GM19468 (cell line): Measurements from ENCODE around the gene LRPPRC.
A peak's percentile ranks its signal among the peaks of the same experiment; 100 is the strongest.

ENCODE experiments used
- ATAC-seq: cut with Tn5 transposase; IDR thresholded peaks from one replicate; pipeline ENCODE4 v1.9.1; 2021; ENCODE audit warnings: mild to moderate bottlenecking, moderate library complexity, moderate number of reproducible peaks; ENCODE audit not compliant: unreplicated experiment; ENCODE audit errors: extremely low read depth

The LRPPRC gene

DNA sequence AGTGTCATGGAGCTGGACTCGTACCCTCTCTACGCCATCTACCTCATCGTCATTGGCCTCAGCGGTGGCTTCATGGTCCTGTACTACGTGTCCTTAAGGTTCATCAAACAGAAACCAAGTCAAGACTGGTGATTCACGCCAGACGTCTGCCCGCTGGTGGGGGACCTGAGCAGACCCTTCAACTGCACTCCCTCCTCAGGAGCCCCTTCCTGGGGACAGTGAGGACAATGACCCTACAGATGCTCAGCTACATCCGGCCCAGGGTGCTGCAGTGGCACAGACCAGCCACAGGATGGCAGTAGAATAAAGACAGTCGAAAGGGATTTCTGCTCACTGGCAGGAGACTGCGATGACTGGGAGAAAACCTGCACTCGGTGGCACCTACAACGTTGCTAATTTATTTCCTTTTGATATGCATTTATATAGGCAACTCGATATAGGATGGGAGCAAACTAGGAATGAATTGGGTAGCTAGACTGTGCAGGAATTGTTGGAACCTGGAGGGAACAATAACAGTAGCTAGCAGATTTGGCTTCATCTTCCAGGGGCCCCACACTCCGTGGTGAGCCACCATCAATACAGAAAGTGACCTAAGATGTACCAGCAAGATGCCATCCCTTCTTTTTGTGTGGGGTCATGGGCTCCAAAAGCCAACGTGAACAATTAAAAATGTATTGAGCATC lies 117.9 kb downstream of the LRPPRC start:
- peak; percentile 52 for ATAC-seq

DNA sequence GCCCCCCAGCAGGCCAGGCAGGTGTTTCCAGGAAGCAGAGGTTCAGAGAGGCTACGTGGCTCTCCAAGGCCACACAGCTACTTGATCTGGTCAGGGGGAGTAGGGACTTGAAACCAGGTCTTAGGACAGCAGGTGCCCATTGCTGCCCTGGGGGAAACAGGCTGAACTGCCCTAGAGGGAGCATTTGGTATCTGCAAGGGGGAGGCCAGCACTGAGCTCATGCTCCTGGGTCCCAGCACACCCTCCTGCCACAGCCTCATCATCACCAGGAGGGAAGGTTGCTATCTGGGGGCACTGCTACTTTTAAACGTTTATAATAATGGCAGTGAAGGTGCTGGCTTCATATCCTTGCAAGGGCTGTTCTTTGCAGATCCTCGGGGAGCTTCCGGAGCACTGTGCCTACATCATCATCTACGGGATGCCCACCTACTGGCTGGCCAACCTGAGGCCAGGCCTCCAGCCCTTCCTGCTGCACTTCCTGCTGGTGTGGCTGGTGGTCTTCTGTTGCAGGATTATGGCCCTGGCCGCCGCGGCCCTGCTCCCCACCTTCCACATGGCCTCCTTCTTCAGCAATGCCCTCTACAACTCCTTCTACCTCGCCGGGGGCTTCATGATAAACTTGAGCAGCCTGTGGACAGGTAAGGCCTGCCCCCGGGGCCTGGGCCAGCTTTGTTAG lies 120.9 kb downstream of the LRPPRC start:
- no peak for ATAC-seq

DNA sequence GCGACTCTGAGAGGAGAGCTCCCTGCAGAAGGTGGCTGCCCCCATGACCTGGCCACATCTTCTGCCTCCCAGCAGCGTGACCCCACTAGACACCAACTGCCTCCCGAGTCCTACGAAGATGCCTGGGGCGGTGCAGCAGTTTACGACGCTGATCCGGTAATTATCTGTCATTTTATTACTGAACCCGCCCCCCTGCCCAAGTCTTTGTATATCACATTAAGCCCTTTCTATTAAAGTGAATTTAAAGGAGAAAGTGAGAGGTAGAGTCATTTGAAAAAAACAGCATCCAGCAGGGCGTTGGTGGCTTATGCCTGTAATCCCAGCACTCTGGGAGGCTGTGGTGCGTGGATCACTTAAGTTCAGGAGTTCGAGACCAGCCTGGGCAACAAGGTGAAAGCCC lies 123.6 kb downstream of the LRPPRC start:
- no peak for ATAC-seq

DNA sequence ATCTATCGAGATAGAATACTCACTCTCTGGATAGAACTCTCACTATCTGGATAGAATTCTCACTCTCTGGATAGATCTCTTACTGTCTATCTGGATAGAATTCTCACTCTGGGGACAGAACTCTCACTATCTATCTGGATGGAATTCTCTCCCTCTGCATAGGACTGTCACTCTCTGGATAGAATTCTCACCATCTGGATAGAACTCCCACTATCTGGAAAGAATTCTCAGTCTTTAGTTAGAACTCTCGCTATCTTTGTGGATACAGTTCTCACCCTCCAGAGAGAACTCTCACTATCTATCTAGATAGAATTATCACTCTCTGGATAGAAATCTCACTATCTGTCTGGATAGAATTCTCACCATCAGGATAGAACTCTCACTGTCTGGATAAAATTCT lies 140.5 kb downstream of the LRPPRC start:
- ATAC-seq: no peak

DNA sequence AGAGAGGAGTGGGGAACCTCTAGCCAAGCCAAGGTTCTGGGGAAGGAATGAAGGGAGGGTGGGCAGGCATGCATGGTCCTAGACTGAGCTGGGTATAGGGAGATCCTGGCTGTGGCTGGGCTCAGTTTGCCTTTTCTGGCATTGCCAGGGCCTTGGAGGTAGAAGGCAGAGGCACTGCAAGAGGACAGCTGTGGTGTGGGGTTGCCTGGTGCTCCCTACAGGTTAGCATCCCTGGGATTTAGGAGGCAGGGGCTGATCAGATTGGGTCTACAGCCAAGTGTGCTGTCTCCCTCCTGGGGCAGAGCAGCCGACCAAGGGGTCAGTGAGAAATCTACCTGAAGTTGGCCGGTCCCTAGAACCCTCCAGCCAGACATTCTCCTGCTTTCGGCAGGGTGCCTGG lies 141.1 kb downstream of the LRPPRC start:
- no peak for ATAC-seq

DNA sequence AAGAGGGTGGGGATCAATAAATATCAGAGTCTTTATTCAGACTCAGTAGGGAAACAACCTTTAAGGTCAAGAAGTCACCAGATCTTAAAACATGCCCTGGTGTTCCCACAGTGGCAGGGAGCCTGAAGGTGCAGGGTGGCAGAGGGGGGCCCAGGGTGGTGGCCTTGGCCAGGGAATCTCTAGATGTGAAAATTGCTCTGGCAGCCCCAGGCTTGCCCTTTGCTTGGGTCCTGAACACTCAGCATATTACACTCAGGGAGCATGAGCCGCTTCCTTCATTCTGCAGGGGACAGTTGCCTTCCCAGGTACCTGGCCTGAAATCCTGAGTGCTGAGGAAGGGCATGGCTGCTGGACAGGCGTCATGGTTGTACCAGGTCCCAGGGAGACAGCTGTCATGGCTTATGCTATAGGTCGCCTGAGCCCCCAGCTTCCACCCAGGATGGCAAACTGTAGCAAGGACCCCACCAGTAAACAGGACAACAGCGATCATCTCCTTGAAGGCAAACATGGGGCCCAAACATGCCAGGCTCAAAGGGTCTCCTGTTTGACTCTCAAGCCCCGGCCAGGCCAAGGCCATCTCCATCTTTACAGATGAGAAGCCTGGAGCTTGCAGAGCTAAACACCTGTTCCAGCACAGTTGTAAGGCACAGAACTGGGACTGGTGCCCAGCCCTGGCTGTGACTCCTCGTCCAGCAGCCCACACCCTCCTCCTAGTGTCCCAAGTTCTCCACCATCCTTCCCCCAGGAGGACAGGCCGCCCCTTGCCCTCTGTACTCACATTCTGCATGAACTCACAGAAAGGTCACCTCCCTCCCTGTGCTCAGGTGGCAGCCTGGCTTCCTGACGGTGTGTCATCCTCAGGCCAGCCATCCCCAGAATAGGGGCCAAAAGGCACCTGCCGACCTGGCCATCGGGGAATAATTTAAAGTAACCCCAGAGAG lies 142.4 kb downstream of the LRPPRC start:
- no peak for ATAC-seq

DNA sequence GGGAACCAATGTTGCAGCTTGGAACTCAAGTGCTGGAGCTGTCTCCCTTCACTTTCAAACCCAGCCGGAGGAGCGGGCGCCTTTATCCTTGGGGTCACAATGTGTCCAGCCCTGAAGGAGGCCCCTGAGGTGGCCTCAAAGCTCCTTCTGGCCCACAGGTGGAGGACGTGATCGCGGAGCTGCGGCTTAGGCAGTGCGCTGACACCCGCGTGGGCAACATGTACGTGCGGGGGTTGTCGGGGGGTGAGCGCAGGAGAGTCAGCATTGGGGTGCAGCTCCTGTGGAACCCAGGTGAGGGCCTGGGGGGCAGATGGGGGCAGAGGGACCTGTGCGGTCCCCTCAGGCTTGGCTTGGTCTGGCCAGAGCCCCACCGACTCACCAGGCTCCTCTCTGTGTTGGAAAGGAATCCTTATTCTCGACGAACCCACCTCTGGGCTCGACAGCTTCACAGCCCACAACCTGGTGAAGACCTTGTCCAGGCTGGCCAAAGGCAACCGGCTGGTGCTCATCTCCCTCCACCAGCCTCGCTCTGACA lies 143.5 kb downstream of the LRPPRC start:
- no peak for ATAC-seq

DNA sequence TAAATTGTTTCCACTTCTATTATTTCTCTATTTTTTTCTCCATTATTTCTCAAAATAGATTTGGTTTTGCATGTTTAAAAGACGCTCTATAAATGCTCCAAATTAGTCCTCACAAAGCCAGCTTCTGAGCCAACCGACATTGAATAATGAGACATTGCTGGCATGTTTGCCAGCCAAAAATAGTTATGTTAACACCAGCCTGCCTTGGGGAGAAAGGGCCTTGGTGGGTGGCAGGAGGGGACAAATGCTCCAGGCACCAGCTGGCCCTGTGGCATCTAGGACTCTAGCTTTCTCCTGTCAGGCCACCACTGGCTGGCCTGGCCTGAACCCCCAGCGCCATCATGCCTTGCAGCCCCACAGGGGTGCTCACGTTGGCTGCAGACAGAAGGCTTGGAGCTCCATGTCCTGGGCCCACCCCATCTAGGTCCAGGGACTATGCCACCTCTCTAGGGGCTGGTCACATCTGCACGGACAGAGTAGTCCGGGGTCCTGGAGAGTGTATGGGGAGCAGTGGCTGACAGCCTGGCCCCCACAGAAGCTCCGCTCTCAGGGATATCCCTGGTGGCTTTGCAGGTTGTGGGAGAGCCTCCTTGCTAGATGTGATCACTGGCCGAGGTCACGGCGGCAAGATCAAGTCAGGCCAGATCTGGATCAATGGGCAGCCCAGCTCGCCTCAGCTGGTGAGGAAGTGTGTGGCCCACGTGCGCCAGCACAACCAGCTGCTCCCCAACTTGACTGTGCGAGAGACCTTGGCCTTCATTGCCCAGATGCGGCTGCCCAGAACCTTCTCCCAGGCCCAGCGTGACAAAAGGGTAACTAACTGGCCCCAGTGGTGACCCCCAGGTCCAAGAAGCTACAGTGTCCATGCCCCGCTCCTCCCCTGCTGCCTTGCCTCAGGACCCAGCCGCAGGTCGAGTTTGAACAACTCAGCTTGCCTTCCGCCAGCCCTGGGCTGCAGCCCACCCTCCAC lies 144.5 kb downstream of the LRPPRC start:
- ATAC-seq: no peak

DNA sequence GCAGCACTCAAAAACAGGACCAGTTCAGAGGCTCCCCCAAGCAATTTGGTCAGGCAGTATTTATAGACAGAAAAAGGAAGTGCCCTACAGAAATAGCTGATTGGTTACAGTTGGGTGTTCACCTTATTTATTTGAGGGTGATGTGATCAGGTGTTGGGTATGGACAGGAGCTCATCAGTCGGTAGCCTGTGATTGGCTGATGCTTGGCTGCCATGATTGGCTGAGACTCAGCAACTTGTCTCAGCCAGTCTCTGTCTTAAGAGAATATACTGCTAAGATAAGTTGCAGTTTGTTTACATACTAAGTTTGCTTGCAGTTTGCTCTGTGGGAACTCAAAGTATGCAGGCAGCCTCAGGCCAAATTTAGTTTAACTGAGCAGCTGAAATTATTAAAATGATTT lies 147.6 kb downstream of the LRPPRC start:
- ATAC-seq: no peak

DNA sequence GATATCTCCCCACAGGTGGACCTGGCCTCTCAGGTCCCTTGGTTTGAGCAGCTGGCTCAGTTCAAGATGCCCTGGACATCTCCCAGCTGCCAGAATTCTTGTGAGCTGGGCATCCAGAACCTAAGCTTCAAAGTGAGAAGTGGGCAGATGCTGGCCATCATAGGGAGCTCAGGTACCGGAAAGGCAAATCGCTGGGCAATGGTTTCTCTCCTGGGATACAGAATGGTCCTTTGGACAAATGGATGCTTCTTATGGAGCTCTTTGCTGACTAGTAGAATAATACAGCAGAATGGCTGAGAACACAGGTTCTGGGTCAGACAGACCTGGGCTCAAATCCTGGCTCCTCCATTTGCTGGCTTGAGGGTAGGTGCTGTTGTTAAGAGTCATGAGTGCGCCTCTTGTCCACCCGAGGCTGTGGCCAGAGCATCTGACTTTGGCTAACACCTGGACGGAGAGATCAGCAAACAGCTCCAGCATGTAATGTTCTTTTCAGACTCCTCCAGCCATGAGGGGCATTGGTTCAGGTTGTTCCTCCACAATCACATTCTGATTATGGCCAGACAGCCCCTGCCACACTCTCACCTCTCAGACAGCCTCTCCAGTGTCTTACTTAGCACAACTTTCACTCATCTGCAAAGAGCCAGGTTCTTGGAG lies 149.5 kb downstream of the LRPPRC start:
- ATAC-seq: no peak

DNA sequence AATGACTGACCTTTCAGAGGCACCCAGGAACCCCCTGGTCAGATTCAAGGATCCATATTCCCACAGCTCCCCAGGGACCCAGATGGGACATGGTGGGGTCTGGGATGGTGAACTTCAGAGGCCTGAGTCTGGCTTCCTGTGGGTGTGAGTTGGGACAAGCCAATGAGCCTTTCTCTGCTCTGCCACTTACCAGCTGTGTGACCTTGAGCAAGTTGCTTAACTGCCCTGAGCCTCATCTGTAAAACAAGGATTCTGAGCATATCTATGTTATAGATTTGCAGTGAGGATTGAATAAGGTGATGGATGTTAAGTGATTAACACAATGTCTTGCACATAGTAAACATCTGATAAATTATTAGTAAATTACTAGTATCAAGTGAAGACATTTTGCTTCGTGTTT lies 150.6 kb downstream of the LRPPRC start:
- no peak for ATAC-seq

DNA sequence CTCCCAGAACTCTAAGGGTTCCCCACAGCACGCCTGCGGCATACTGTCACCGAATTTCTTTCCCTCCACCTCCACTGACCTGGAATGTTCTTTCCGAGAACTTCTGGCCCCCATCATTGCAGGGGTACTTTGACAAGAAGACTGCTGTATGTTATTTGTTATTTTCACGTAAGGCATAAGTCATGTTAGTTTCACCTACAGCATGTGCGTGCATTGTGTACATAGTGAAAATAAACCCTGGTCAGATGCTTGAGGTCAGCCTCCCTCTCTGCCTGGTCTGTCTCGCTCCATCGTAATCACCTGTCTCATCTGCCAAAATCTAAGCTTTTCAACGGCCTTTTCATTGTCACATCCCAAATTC lies 152.9 kb downstream of the LRPPRC start:
- no peak for ATAC-seq

DNA sequence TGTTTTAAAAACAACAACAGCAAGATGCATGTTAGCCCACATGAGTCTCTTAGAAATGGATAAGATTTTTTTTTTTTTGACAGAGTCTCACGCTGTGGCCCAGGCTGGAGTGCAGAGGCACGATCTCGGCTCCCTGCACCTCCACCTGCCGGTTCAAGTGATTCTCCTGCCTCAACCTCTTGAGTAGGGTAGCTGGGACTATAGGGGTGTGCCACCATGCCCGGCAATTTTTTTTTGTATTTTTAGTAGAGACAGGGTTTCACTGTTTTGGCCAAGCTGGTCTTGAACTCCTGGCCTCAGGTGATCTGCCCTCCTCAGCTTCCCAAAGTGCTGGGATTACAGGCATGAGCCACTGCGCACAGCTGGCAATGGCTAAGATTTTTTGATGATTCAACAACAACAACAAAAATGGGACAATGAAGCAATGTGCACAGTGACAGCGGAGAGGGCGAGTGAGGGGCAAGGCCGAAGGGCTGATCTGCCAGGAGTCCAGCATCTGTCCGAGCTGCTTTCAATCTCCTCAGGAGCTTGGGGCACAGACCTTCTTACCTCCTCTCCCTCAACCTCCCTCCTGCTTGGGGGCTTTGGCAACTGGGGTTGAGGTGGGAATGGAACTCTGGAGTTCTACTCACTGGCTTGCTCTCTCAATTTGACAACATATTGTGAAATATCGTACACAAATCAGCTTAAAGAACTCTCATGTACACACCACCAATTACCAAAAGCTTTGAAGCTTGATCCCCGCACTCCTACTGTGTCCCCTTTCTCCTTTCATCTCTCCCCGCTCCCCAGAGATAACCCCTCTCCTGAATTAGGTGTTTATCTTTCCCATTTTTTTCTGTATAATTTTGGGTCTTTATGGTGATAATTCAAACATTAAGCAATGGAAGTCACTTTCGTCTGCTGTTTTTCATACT lies 153.6 kb downstream of the LRPPRC start:
- no peak for ATAC-seq

DNA sequence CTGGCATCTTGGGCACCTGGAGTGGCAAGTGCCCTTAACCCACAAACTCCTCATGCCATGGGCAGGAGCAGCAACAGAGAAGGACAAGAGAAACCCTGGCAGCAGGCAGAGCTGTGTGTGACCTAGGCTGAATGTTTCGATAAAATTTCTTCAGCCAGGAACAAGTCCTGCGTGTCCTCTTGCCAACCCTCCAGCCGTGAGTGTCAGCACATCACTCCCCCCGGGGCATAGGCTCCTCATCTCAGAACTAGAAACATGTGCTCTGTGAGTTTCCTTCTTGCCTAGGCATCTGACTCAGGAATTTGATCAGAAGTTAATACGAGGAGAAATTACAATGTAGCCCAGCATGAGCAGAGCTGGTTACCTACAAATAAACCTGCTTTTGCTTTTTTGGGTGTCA lies 154.8 kb downstream of the LRPPRC start:
- ATAC-seq: no peak

DNA sequence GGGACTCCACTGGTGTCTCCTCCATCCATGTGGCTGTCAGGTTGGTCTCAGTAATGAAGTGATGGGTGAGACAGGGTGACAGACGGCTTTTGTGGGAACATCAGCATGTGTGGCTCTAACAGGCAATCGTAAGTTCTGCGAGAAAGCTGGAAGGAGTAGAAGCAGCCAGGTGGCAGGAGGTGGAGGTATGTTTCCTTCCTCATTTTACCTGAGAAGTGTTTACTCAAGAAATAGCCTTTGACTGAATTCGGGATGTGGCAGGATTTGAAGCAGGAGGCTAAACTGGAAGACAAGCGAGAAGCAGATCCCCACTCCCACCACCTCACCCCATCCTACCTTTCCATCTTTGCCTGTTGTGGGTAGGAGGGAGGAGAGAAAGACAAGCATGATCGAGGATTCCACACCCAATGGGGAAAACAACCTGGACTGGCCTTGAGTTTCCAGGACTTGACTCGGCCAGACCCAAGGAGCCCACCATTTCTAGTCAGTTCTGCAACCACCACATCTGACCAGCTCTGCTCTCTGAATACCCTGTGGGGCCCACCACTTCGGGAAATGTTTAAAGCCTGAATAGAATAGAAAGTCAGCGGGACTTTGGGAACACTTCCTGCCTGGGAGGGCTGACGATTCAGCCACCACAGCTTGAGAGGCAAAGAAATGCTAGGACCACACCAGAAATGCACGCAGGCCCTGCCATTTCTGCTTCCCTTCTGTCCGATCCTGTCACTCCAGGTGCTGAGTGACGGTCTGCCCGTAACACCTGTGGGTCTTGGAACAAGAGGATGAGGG lies 155.8 kb downstream of the LRPPRC start:
- ATAC-seq: no peak

DNA sequence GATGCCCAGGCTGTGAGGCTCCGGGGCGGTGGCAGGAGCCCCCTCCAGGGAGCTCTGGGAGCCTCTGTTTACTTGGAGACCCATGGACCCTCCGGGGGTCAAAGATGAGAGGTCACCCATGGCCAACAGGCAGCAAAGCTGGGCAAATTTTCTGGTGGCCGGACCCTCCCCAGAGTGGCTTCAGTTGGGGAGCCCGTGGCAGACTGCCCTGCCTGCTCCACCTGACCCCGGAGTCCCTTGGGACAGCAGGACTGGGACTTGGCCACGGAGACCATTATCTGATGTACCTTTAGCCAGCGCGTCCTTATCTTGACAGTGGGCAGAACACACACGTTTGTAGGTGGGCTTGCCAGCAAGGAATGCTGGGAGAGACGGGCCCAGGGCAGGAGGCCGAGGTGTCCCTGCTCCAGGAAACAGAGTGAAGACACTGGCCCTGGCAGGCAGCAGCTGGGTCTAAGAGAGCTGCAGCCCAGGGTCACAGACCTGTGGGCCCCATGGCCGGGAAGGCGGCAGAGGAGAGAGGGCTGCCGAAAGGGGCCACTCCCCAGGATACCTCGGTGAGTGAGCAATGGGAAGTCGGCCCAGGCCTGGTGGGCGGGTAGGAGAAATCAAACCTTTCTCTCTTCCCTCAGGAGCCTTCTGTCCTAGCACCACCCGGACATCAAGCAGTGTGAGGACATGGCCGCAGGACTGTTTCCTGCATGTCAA lies 157.1 kb downstream of the LRPPRC start, which contains the start of the genes ABCG5 and ABCG8:
ABCG5 (minus strand) TSS at position 280 of the 708 bp plus-strand sequence; CDS start at position 120, 160 bp downstream.
ABCG8 (plus strand) TSS at position 412 of the 708 bp plus-strand sequence; CDS start at position 495, 83 bp downstream.
- ATAC-seq: no peak
